Thyroid gland (tissue), 4 donors: Measurements from ENCODE around the gene DCAF5.

Experiments
- POLR2A ChIP-seq, 2 donors: fragments of 450-650 bp; IDR thresholded peaks; one replicate each; pipeline ENCODE4 v1.6.1; 2017; ENCODE audit warnings: antibody characterized with exemption in 2 of 2, mild to moderate bottlenecking in 2 of 2, moderate library complexity in 1 of 2
- TF ChIP-seq, protein P1 (sequence below), 6 experiments: fragments of 200-600 bp in 3 of 6; fragments of 450-650 bp in 3 of 6; sonication (generic) in 3 of 6; IDR thresholded peaks; one replicate each; pipeline ENCODE4 v1.5.1; 2016 to 2019; ENCODE audit warnings: antibody characterized with exemption in 6 of 6, mild to moderate bottlenecking in 2 of 6, inconsistent platforms in 1 of 6, moderate library complexity in 1 of 6

GRCh38 chr14:69091695-69092094, 61.2 kb downstream of the DCAF5 start:
- no peak for TF ChIP-seq POLR2A (IDR thresholded peaks at IDR 0.05)
- TF ChIP-seq, protein P1, sequence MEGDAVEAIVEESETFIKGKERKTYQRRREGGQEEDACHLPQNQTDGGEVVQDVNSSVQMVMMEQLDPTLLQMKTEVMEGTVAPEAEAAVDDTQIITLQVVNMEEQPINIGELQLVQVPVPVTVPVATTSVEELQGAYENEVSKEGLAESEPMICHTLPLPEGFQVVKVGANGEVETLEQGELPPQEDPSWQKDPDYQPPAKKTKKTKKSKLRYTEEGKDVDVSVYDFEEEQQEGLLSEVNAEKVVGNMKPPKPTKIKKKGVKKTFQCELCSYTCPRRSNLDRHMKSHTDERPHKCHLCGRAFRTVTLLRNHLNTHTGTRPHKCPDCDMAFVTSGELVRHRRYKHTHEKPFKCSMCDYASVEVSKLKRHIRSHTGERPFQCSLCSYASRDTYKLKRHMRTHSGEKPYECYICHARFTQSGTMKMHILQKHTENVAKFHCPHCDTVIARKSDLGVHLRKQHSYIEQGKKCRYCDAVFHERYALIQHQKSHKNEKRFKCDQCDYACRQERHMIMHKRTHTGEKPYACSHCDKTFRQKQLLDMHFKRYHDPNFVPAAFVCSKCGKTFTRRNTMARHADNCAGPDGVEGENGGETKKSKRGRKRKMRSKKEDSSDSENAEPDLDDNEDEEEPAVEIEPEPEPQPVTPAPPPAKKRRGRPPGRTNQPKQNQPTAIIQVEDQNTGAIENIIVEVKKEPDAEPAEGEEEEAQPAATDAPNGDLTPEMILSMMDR (IDR thresholded peaks at IDR 0.05), result no peak
